Keratinocyte (primary cell): ENCODE results near the gene PRKN.

Experiments
- CTCF ChIP-seq, 3 experiments: IDR thresholded peaks in 1 of 3; conservative IDR thresholded peaks in 1 of 3; optimal IDR thresholded peaks in 1 of 3; 2 replicates in 2 of 3; 3 replicates in 1 of 3; pipeline versions ENCODE3 to v1.5.1; 2011; ENCODE audit warnings: low read length in 3 of 3, mild to moderate bottlenecking in 3 of 3, moderate library complexity in 2 of 3, control low read depth in 1 of 3, inconsistent platforms in 1 of 3; ENCODE audit not compliant: insufficient read depth in 2 of 3; ENCODE audit errors: extremely low read depth in 1 of 3
- EZH2 ChIP-seq: IDR thresholded peaks from one replicate; pipeline ENCODE4 v1.6.1; 2012; ENCODE audit warnings: inconsistent platforms, mild to moderate bottlenecking, low read length, moderate library complexity

GRCh38 chr6:162538643-162539064, 188.9 kb downstream of the PRKN start:
- TF ChIP-seq CTCF (optimal IDR thresholded peaks at IDR 0.05 in 1 of 3, IDR thresholded peaks at IDR 0.05 in 1 of 3, conservative IDR thresholded peaks at IDR 0.05 in 1 of 3; ENCODE audit: extremely low read depth in 1 of 3, insufficient read depth in 2 of 3, low read length in 3 of 3) (no peak), EZH2 (no peak)
